OCI-LY7 (cell line): Measurements from ENCODE around the gene DAB1. TPM values are rescaled to one million over a fixed set of nuclear protein-coding genes. Genes with fewer than 3 reads are reported as not detected.

Experiments
- BruUV-seq: library from RNA; stranded (reverse); fragments of 400-500 nt; replicated peaks from 2 replicates; lab custom pipeline; 2021; lab: Mats Ljungman, UMichigan
- CTCF ChIA-PET: fragments of 300-600 bp; sonication (Branson Sonifier 250); formaldehyde crosslinking; loops from one replicate; lab custom pipeline; 2022; ENCODE audit warnings: antibody characterized with exemption; ENCODE audit not compliant: unreplicated experiment; lab: Charles Lee
- POLR2A ChIA-PET: fragments of 300-600 bp; sonication (Branson Sonifier 250); formaldehyde crosslinking; loops from one replicate; lab custom pipeline; 2022; ENCODE audit warnings: antibody characterized with exemption; lab: Charles Lee
- DNase-seq: peaks from one replicate; pipeline ENCODE4 v3.0.0-alpha.2; 2015; ENCODE audit warnings: low spot score
- H2AFZ ChIP-seq: fragments of 200-600 bp; sonication (generic), shearing (Covaris generic); 2 replicates; pipeline ENCODE4 v1.6.1; 2014; ENCODE audit warnings: mild to moderate bottlenecking, antibody characterized with exemption, low read length, moderate library complexity
- H3K27ac ChIP-seq: fragments of 200-600 bp; sonication (generic); 2 replicates; pipeline ENCODE4 v1.5.1; 2014; ENCODE audit warnings: mixed run types, low read depth, mild to moderate bottlenecking, moderate library complexity, low read length, inconsistent platforms; ENCODE audit not compliant: poor library complexity, severe bottlenecking
- H3K36me3 ChIP-seq: fragments of 200-600 bp; sonication (generic); 2 replicates; pipeline ENCODE4 v1.6.1; 2014; ENCODE audit warnings: mild to moderate bottlenecking, antibody characterized with exemption, low read length, moderate library complexity, mixed read lengths; ENCODE audit not compliant: insufficient read depth
- H3K4me1 ChIP-seq: fragments of 200-600 bp; sonication (generic); 2 replicates; pipeline ENCODE4 v1.5.1; 2014; ENCODE audit warnings: mild to moderate bottlenecking, low read length; ENCODE audit not compliant: insufficient read depth, poor library complexity, severe bottlenecking
- H3K4me2 ChIP-seq: fragments of 200-600 bp; sonication (generic); 2 replicates; pipeline ENCODE4 v1.6.1; 2014; ENCODE audit warnings: mild to moderate bottlenecking, low read length
- H3K4me3 ChIP-seq: fragments of 200-600 bp; sonication (generic); 2 replicates; pipeline ENCODE4 v1.5.1; 2014; ENCODE audit warnings: mild to moderate bottlenecking, low read depth, low read length; ENCODE audit not compliant: poor library complexity, severe bottlenecking
- H3K79me2 ChIP-seq: fragments of 200-600 bp; sonication (generic); 2 replicates; pipeline ENCODE4 v1.6.1; 2016; ENCODE audit warnings: low read depth, mild to moderate bottlenecking, low read length, moderate library complexity, mixed read lengths; ENCODE audit not compliant: insufficient read depth
- H3K9me2 ChIP-seq: fragments of 200-600 bp; sonication (generic); 2 replicates; pipeline ENCODE4 v1.6.1; 2016; ENCODE audit warnings: mild to moderate bottlenecking, low read length, mixed read lengths; ENCODE audit not compliant: insufficient read depth
- H3K9me3 ChIP-seq: fragments of 200-600 bp; sonication (generic); 2 replicates; pipeline ENCODE4 v1.6.1; 2014; ENCODE audit warnings: mild to moderate bottlenecking, mixed run types, low read length, mixed read lengths
- H4K20me1 ChIP-seq: fragments of 200-600 bp; sonication (generic); 2 replicates; pipeline ENCODE4 v1.6.1; 2014; ENCODE audit warnings: mild to moderate bottlenecking, antibody characterized with exemption, low read length, moderate library complexity, mixed read lengths; ENCODE audit not compliant: insufficient read depth
- EZH2phosphoT487 ChIP-seq: fragments of 200-600 bp; sonication (generic); IDR thresholded peaks from 2 replicates; pipeline ENCODE4 v1.6.1; 2018; ENCODE audit warnings: low read depth, borderline replicate concordance, mild to moderate bottlenecking, mixed run types, antibody characterized with exemption, low read length, moderate library complexity, mixed read lengths
- intact Hi-C: fragments of 100-400 bp; cut with micrococcal nuclease; formaldehyde crosslinking; loops from one replicate; pipeline ENCODE4 v1.10.0; 2022; ENCODE audit not compliant: unreplicated experiment
- total RNA-seq, 2 experiments: library from RNA; depleted of rRNA in 1 of 2; stranded (reverse); fragments of >200 nt in 1 of 2; shearing (Covaris generic) in 1 of 2; gene quantifications; 2 replicates each; pipeline ENCODE4 v1.2.3, GENCODE V29; 2014 to 2022
- TF ChIP-seq, protein P1 (sequence below): fragments of 200-600 bp; sonication (generic); conservative IDR thresholded peaks from 2 replicates; pipeline ENCODE4 v1.5.1; 2014; ENCODE audit warnings: mild to moderate bottlenecking, antibody characterized with exemption, low read length, moderate library complexity, mixed read lengths

The DAB1 gene
- total RNA-seq, 2 experiments from 2014 or later: not detected

DNA sequence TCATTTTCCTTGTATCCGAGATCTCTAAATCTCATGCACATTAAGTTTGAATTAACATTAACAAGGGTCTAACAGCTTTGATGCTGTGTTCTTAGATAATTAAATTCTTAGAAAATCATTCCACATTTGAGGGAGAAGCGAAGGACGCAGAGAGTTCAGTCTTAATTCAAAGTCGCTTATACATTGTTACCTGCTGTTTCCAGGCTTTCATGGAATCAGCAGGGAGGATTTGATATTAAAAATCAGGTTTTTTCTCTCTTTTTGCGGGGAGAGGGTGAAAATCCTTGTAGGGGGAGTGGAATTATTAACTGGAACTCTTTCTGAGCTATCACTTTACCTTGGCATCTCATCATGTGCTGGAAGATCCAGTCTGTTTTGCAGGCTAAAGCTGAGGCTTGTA, 27.7 kb upstream of the DAB1 start:
- Histone ChIP-seq H3K4me3 (no peak overlapping the region), H3K27ac (no peak overlapping the region), H3K36me3 (no peaks in the 10 kb centered on the region), H2AFZ (no peak overlapping the region), H3K9me3 (no peaks in the 10 kb centered on the region), H4K20me1 (no peaks in the 10 kb centered on the region), H3K4me1 (no peaks in the 10 kb centered on the region), H3K9me2 (no peaks in the 10 kb centered on the region), H3K4me2 (no peak overlapping the region), H3K79me2 (no peaks in the 10 kb centered on the region)
- no peak for TF ChIP-seq EZH2phosphoT487
- TF ChIP-seq, protein P1, sequence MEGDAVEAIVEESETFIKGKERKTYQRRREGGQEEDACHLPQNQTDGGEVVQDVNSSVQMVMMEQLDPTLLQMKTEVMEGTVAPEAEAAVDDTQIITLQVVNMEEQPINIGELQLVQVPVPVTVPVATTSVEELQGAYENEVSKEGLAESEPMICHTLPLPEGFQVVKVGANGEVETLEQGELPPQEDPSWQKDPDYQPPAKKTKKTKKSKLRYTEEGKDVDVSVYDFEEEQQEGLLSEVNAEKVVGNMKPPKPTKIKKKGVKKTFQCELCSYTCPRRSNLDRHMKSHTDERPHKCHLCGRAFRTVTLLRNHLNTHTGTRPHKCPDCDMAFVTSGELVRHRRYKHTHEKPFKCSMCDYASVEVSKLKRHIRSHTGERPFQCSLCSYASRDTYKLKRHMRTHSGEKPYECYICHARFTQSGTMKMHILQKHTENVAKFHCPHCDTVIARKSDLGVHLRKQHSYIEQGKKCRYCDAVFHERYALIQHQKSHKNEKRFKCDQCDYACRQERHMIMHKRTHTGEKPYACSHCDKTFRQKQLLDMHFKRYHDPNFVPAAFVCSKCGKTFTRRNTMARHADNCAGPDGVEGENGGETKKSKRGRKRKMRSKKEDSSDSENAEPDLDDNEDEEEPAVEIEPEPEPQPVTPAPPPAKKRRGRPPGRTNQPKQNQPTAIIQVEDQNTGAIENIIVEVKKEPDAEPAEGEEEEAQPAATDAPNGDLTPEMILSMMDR: no peak
- intact Hi-C loops: no loop called here
- DNase-seq: no peak
- ChIA-PET POLR2A (interaction anchor here (1.3 kb wide), 1 partner anchor 28 kb away, joined by 4 read pairs; no protein-coding TSS in a partner anchor), CTCF (no interaction called here)
- BruUV-seq: no TSS peak

GRCh38 chr1:57450981-57451380, 27.1 kb upstream of the DAB1 start:
- Histone ChIP-seq H3K27ac (no peak overlapping the region), H4K20me1 (no peaks in the 10 kb centered on the region), H3K4me2 (no peak overlapping the region), H2AFZ (no peak overlapping the region), H3K9me2 (no peaks in the 10 kb centered on the region), H3K4me3 (no peak overlapping the region), H3K4me1 (no peaks in the 10 kb centered on the region), H3K36me3 (no peaks in the 10 kb centered on the region), H3K79me2 (no peaks in the 10 kb centered on the region), H3K9me3 (no peaks in the 10 kb centered on the region)
- intact Hi-C loops: no loop called here
- POLR2A ChIA-PET: interaction anchor here (1.3 kb wide), 1 partner anchor 29 kb away, joined by 4 read pairs; no protein-coding TSS in a partner anchor
- CTCF ChIA-PET: no interaction called here
- DNase-seq: no peak
- no peak for TF ChIP-seq EZH2phosphoT487
- TF ChIP-seq, protein P1: no peak
- no TSS peak for BruUV-seq

- Histone ChIP-seq H3K36me3 (no peaks in the 10 kb centered on the region), H3K9me2 (no peaks in the 10 kb centered on the region), H3K27ac (no peak overlapping the region), H4K20me1 (no peaks in the 10 kb centered on the region), H3K79me2 (no peaks in the 10 kb centered on the region), H3K9me3 (no peaks in the 10 kb centered on the region), H3K4me1 (no peaks in the 10 kb centered on the region), H3K4me3 (no peak overlapping the region), H3K4me2 (no peak overlapping the region), H2AFZ (no peak overlapping the region)
- ChIA-PET CTCF (no interaction called here), POLR2A (no interaction called here)
- DNase-seq: no peak
- BruUV-seq: no TSS peak
- intact Hi-C loops: no loop called here
- TF ChIP-seq EZH2phosphoT487: no peak
- TF ChIP-seq, protein P1: no peak
Observed at GRCh38 chr1:57447551-57447950, 23.7 kb upstream of the DAB1 start.
